SK-N-SH treated with all-trans-retinoic acid at 6 μM for 48 hours (cell line): ENCODE measurements around the gene CYP8B1.
A peak's percentile ranks its signal among the peaks of the same experiment; 100 is the strongest.

Experiments used
- ATAC-seq: fragments of 200-7000 bp; cut with Tn5 transposase; 3 replicates; pipeline ENCODE4 v1.9.1; 2020; ENCODE audit warnings: mild to moderate bottlenecking, moderate library complexity
- BACH2 ChIP-seq: fragments of 250-450 bp; sonication (Bioruptor Pico); IDR thresholded peaks from 2 replicates; pipeline ENCODE4 v1.9.0; 2021; ENCODE audit warnings: mild to moderate bottlenecking, borderline replicate concordance
- GLIS3 ChIP-seq: fragments of 250-450 bp; sonication (Bioruptor Pico); IDR thresholded peaks from 2 replicates; pipeline ENCODE4 v1.5.0; 2020; ENCODE audit warnings: mild to moderate bottlenecking, moderate library complexity
- RARB ChIP-seq: fragments of 250-450 bp; sonication (Bioruptor Pico); IDR thresholded peaks from 2 replicates; pipeline ENCODE4 v1.8.0; 2021; ENCODE audit warnings: mild to moderate bottlenecking, moderate library complexity
- TCF4 ChIP-seq: fragments of 250-450 bp; sonication (Bioruptor Pico); IDR thresholded peaks from 2 replicates; pipeline ENCODE4 v1.8.0; 2021; ENCODE audit warnings: mild to moderate bottlenecking, moderate library complexity, borderline replicate concordance
- TOX ChIP-seq: fragments of 250-450 bp; sonication (Bioruptor Pico); IDR thresholded peaks from 2 replicates; pipeline ENCODE4 v1.8.0; 2021; ENCODE audit warnings: mild to moderate bottlenecking, moderate library complexity, borderline replicate concordance
- ZC3H10 ChIP-seq: fragments of 250-450 bp; sonication (Bioruptor Pico); IDR thresholded peaks from 2 replicates; pipeline ENCODE4 v1.5.1; 2021; ENCODE audit warnings: mild to moderate bottlenecking, moderate library complexity
- ZFP30 ChIP-seq: fragments of 450-650 bp; formaldehyde crosslinking; IDR thresholded peaks from 2 replicates; pipeline ENCODE4 v1.5.0; 2022; ENCODE audit warnings: mild to moderate bottlenecking, moderate library complexity
- ZNF565 ChIP-seq: fragments of 450-650 bp; formaldehyde crosslinking; conservative IDR thresholded peaks from 2 replicates; pipeline ENCODE4 v1.5.0; 2020; ENCODE audit warnings: low read depth, mild to moderate bottlenecking, moderate library complexity
- ZNF70 ChIP-seq: fragments of 450-650 bp; formaldehyde crosslinking; IDR thresholded peaks from 2 replicates; pipeline ENCODE4 v1.5.0; 2020; ENCODE audit warnings: mild to moderate bottlenecking, moderate library complexity
- ZNF8 ChIP-seq: fragments of 450-650 bp; formaldehyde crosslinking; IDR thresholded peaks from 2 replicates; pipeline ENCODE4 v1.5.0; 2020; ENCODE audit warnings: mild to moderate bottlenecking, moderate library complexity
- TF ChIP-seq, protein P1 (sequence below): fragments of 250-450 bp; sonication (Bioruptor Pico); IDR thresholded peaks from 2 replicates; pipeline ENCODE4 v1.5.0; 2020; ENCODE audit warnings: mild to moderate bottlenecking, moderate library complexity
- TF ChIP-seq, protein P2 (sequence below): fragments of 250-450 bp; sonication (Bioruptor Pico); IDR thresholded peaks from 2 replicates; pipeline ENCODE4 v1.8.0; 2020; ENCODE audit warnings: mild to moderate bottlenecking, moderate library complexity, borderline replicate concordance
- TF ChIP-seq, protein P3 (sequence below): fragments of 250-450 bp; sonication (Bioruptor Pico); IDR thresholded peaks from 2 replicates; pipeline ENCODE4 v1.5.1; 2020; ENCODE audit warnings: low read depth, mild to moderate bottlenecking, moderate library complexity

The CYP8B1 gene

DNA sequence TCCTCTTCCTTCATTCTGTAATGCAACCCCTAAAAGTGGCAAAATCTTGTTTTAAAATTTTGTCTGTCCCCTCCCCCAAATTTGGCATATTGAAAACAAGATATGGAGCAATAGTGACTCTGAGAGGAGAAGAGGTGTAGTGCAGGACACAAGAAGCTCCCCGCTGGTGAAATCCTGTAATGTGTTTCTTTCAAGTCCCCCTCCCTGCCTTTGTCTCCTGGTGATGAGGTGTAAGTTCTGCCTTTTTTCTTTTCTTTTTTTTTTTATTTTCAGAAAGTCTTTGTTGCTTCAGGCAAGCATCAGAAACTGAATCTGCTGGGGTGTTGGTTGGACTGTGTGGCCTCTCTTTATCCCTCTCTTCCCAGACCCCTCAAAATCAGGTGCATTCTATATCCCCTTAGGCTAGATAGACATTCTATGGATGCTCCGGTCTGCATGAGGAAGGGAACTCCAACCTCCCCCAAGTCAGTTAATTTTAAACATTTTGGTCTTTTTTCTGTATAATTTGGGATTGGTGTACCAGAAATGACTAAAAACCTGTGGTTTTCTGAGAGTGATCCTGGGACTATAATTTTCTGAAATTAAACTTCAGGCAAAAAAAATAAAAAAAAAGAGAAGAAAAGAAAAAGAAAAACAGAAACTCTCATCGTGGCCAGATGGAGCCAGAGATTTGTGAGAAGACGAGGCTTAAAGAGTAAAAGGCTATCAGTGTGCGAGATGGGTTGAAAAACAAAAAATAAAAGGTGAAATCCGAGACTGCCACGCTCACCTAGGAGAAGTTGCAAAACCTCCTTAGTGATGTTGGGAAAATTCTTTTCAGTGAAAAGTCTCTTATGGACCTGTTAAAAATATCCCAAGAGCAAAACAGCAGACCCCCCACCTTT, 45.0 kb downstream of the CYP8B1 start:
- peak; percentile 66 for ATAC-seq
- TF ChIP-seq ZNF8 (CRISPR knock-in tag) (no peak), ZNF70 (CRISPR knock-in tag) (peak; percentile 71; the same call in 1 of the 2 replicates)

DNA sequence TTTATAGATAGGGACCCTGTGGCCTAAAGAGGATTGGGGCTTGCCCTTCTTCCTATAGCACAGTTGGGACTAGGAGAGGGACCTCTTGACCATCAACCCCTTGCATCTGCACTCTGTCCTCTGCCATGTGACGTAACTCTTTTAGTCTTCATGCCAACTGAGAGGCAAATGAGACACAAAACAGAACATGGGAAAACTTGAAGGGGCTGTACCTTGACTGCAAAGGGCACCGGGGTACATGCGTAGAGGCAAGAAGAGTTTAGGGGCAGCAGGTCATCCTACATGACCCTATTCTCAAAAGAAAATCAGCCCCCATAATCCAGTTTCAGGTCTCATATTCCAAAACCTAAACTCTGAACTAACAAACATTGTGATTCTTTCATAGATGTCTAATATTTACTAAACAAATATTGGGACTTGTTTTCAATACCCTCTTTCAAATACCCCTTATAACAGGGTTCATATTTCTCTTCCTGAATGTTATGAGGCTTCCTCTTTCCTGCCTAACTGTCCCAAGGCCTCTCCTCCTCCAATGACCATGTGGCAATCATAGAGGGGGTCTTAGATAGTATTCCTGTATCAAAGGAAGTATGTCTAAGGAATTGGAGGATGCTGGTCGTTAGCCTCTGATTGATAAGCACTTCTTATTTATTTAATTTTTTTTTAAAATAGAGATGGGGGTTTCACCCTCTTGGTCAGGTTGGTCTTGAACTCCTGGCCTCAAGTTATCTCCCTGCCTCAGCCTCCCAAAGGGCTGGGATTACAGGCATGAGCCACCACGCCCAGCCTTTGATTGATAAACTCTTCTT, 45.8 kb downstream of the CYP8B1 start:
- ATAC-seq: no peak
- no peak for TF ChIP-seq GLIS3 (CRISPR knock-in tag)
- TF ChIP-seq ZNF565 (CRISPR knock-in tag): no peak
- TF ChIP-seq BACH2 (CRISPR knock-in tag): no peak
- TF ChIP-seq, protein P1, sequence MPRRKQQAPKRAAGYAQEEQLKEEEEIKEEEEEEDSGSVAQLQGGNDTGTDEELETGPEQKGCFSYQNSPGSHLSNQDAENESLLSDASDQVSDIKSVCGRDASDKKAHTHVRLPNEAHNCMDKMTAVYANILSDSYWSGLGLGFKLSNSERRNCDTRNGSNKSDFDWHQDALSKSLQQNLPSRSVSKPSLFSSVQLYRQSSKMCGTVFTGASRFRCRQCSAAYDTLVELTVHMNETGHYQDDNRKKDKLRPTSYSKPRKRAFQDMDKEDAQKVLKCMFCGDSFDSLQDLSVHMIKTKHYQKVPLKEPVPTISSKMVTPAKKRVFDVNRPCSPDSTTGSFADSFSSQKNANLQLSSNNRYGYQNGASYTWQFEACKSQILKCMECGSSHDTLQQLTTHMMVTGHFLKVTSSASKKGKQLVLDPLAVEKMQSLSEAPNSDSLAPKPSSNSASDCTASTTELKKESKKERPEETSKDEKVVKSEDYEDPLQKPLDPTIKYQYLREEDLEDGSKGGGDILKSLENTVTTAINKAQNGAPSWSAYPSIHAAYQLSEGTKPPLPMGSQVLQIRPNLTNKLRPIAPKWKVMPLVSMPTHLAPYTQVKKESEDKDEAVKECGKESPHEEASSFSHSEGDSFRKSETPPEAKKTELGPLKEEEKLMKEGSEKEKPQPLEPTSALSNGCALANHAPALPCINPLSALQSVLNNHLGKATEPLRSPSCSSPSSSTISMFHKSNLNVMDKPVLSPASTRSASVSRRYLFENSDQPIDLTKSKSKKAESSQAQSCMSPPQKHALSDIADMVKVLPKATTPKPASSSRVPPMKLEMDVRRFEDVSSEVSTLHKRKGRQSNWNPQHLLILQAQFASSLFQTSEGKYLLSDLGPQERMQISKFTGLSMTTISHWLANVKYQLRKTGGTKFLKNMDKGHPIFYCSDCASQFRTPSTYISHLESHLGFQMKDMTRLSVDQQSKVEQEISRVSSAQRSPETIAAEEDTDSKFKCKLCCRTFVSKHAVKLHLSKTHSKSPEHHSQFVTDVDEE (CRISPR knock-in tag): no peak
- no peak for TF ChIP-seq ZC3H10 (CRISPR knock-in tag)
- TF ChIP-seq ZNF8 (CRISPR knock-in tag): no peak
- no peak for TF ChIP-seq ZNF70 (CRISPR knock-in tag)
- no peak for TF ChIP-seq TOX (CRISPR knock-in tag)

DNA sequence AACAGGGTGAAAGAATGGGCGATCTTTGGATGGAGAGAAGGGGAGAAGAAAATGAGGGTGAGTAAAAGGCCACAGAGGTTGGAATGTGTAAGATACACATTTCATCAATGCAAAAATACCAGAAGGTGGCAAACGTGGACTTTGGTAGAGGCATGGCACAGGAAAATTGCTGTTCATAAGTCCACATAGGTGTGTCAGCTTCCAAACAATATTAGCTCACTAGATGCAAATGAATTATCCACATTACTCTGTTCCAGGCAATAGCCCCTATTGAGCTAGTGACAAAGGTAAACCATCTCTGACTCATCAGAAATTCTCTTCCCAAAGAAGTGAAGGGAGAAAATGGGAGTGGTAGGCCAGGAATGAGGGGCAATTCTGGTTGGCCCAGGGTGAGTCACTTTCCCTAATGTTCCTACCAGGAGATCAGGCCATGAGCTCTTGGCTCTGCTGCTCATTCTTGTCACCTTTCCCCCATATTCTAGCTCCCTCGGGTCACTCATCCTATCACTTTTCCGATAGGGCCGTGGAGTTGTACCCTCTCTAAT, 46.5 kb downstream of the CYP8B1 start:
- no peak for ATAC-seq
- TF ChIP-seq, protein P2, sequence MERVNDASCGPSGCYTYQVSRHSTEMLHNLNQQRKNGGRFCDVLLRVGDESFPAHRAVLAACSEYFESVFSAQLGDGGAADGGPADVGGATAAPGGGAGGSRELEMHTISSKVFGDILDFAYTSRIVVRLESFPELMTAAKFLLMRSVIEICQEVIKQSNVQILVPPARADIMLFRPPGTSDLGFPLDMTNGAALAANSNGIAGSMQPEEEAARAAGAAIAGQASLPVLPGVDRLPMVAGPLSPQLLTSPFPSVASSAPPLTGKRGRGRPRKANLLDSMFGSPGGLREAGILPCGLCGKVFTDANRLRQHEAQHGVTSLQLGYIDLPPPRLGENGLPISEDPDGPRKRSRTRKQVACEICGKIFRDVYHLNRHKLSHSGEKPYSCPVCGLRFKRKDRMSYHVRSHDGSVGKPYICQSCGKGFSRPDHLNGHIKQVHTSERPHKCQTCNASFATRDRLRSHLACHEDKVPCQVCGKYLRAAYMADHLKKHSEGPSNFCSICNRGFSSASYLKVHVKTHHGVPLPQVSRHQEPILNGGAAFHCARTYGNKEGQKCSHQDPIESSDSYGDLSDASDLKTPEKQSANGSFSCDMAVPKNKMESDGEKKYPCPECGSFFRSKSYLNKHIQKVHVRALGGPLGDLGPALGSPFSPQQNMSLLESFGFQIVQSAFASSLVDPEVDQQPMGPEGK (CRISPR knock-in tag): no peak
- no peak for TF ChIP-seq TOX (CRISPR knock-in tag)
- TF ChIP-seq ZFP30 (CRISPR knock-in tag): no peak
- TF ChIP-seq TCF4 (CRISPR knock-in tag): no peak

DNA sequence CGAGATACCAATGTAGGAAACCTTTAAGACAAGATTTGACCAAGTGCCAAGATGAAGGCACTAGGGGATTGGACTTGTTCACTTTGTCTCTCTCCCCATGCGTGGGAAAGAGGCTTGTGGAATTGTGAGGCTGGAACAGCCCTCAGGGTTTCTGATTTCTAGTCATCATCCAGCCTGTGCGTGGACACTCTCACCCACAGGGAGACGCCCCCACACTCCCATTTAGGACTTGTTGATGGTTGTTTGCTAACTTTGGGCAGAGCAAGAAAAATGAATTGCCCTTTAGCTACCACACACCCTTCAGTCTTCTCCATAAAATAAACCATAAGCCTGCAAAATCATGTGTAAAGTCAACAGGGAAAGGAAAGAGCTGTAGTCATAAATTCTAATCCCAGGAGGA, 48.0 kb downstream of the CYP8B1 start:
- no peak for ATAC-seq
- TF ChIP-seq, protein P1 (CRISPR knock-in tag): no peak
- TF ChIP-seq, protein P3, sequence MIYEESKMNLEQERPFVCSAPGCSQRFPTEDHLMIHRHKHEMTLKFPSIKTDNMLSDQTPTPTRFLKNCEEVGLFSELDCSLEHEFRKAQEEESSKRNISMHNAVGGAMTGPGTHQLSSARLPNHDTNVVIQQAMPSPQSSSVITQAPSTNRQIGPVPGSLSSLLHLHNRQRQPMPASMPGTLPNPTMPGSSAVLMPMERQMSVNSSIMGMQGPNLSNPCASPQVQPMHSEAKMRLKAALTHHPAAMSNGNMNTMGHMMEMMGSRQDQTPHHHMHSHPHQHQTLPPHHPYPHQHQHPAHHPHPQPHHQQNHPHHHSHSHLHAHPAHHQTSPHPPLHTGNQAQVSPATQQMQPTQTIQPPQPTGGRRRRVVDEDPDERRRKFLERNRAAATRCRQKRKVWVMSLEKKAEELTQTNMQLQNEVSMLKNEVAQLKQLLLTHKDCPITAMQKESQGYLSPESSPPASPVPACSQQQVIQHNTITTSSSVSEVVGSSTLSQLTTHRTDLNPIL: no peak
- TF ChIP-seq RARB (CRISPR knock-in tag): no peak
- no peak for TF ChIP-seq ZFP30 (CRISPR knock-in tag)
- TF ChIP-seq GLIS3 (CRISPR knock-in tag): no peak
- TF ChIP-seq TOX (CRISPR knock-in tag): no peak
